MM.1S (cell line): ENCODE data around the gene CFAP99.

Experiments
- DNase-seq: peaks from one replicate; pipeline ENCODE4 v3.0.0-alpha.2; 2015
- H2AFZ ChIP-seq: fragments of 300-600 bp; sonication (generic); 2 replicates; pipeline ENCODE4 v1.6.0; 2016; ENCODE audit warnings: antibody characterized with exemption, low read length
- H3F3A ChIP-seq: fragments of 300-600 bp; sonication (generic); 2 replicates; pipeline ENCODE4 v1.6.1; 2016; ENCODE audit warnings: mild to moderate bottlenecking, antibody characterized with exemption, low read length, moderate library complexity, mixed read lengths; ENCODE audit not compliant: insufficient read depth
- H3K27ac ChIP-seq: fragments of 300-600 bp; sonication (generic); 2 replicates; pipeline ENCODE4 v1.5.1; 2016; ENCODE audit warnings: mild to moderate bottlenecking, low read length
- H3K27me3 ChIP-seq: fragments of 300-600 bp; sonication (generic); replicated peaks from 2 replicates; pipeline ENCODE4 v1.6.0; 2016; ENCODE audit warnings: low read length; ENCODE audit not compliant: insufficient read depth
- H3K36me3 ChIP-seq: fragments of 300-600 bp; sonication (generic); replicated peaks from 2 replicates; pipeline ENCODE4 v1.6.1; 2016; ENCODE audit warnings: mild to moderate bottlenecking, low read length, mixed read lengths; ENCODE audit not compliant: insufficient read depth
- H3K4me1 ChIP-seq: fragments of 300-600 bp; sonication (generic); 2 replicates; pipeline ENCODE4 v1.6.1; 2016; ENCODE audit warnings: low read length, mixed read lengths
- H3K4me2 ChIP-seq: fragments of 300-600 bp; sonication (generic); 2 replicates; pipeline ENCODE4 v1.6.0; 2016; ENCODE audit warnings: low read depth, low read length
- H3K4me3 ChIP-seq: fragments of 300-600 bp; sonication (generic); 2 replicates; pipeline ENCODE4 v1.5.1; 2016; ENCODE audit warnings: low read length, mixed read lengths
- H3K79me2 ChIP-seq: fragments of 300-600 bp; sonication (generic); 2 replicates; pipeline ENCODE4 v1.6.1; 2016; ENCODE audit warnings: mixed run types, low read length, mixed read lengths
- H3K9ac ChIP-seq: fragments of 300-600 bp; sonication (generic); 2 replicates; pipeline ENCODE4 v1.6.1; 2016; ENCODE audit warnings: low read length, mixed read lengths
- H3K9me2 ChIP-seq: fragments of 300-600 bp; sonication (generic); replicated peaks from 2 replicates; pipeline ENCODE4 v1.6.1; 2016; ENCODE audit warnings: mild to moderate bottlenecking, low read length, mixed read lengths; ENCODE audit not compliant: insufficient read depth
- H3K9me3 ChIP-seq: fragments of 300-600 bp; sonication (generic); replicated peaks from 2 replicates; pipeline ENCODE4 v1.6.1; 2016; ENCODE audit warnings: mild to moderate bottlenecking, low read length, mixed read lengths; ENCODE audit not compliant: insufficient read depth
- H4K20me1 ChIP-seq: fragments of 300-600 bp; sonication (generic); 2 replicates; pipeline ENCODE4 v1.6.1; 2016; ENCODE audit warnings: mild to moderate bottlenecking, low read length, moderate library complexity, mixed read lengths; ENCODE audit not compliant: insufficient read depth
- CTCF ChIP-seq: fragments of 300-600 bp; sonication (generic); IDR thresholded peaks from 2 replicates; pipeline ENCODE4 v1.5.1; 2016; ENCODE audit warnings: antibody characterized with exemption, low read length, mixed read lengths
- EZH2 ChIP-seq: fragments of 300-600 bp; sonication (generic); optimal IDR thresholded peaks from 2 replicates; pipeline ENCODE3; 2017; ENCODE audit warnings: low read depth, mild to moderate bottlenecking, antibody characterized with exemption, low read length, mixed read lengths
- EZH2phosphoT487 ChIP-seq: fragments of 300-600 bp; sonication (generic); IDR thresholded peaks from 2 replicates; pipeline ENCODE4 v1.6.1; 2018; ENCODE audit warnings: antibody characterized with exemption, low read length

Gene CFAP99

GRCh38 chr4:2449051-2449450, 30.3 kb downstream of the CFAP99 start:
- H3K36me3 ChIP-seq: no peaks in the 10 kb centered on the region
- H3K4me1 ChIP-seq: no peaks in the 10 kb centered on the region
- H3K79me2 ChIP-seq: no peaks in the 10 kb centered on the region
- H3K4me2 ChIP-seq: no peak overlapping the region
- no peaks in the 10 kb centered on the region for H4K20me1 ChIP-seq
- DNase-seq: no peak
- peaks cover 8% of the 10 kb centered on the region; the same call in 1 of the 2 replicates for H3K27me3 ChIP-seq
- no peak overlapping the region for H3K9ac ChIP-seq
- no peak for TF ChIP-seq EZH2
- no peak for TF ChIP-seq EZH2phosphoT487
- TF ChIP-seq CTCF: no peak
- no peak overlapping the region for H2AFZ ChIP-seq
- H3K27ac ChIP-seq: no peak overlapping the region
- H3K9me2 ChIP-seq: no peaks in the 10 kb centered on the region
- H3K4me3 ChIP-seq: no peak overlapping the region
- no peaks in the 10 kb centered on the region for H3F3A ChIP-seq
- no peaks in the 10 kb centered on the region for H3K9me3 ChIP-seq

- TF ChIP-seq CTCF (no peak), EZH2 (no peak), EZH2phosphoT487 (no peak)
- no peak overlapping the region for H3K4me2 ChIP-seq
Measured at GRCh38 chr4:2449511-2450392, 31.0 kb downstream of the CFAP99 start.

GRCh38 chr4:2450394-2451035, 31.8 kb downstream of the CFAP99 start:
- no peak overlapping the region for H3K4me2 ChIP-seq
- DNase-seq: no peak
- no peak for TF ChIP-seq EZH2
- no peak for TF ChIP-seq EZH2phosphoT487
- no peak for TF ChIP-seq CTCF
- H2AFZ ChIP-seq: no peak overlapping the region
- H3K9ac ChIP-seq: no peak overlapping the region
- no peaks in the 10 kb centered on the region for H3K36me3 ChIP-seq
- H4K20me1 ChIP-seq: no peaks in the 10 kb centered on the region
- no peaks in the 10 kb centered on the region for H3K4me1 ChIP-seq
- no peak overlapping the region for H3K4me3 ChIP-seq
- no peaks in the 10 kb centered on the region for H3K79me2 ChIP-seq
- no peaks in the 10 kb centered on the region for H3F3A ChIP-seq
- H3K27ac ChIP-seq: no peak overlapping the region
- no peaks in the 10 kb centered on the region for H3K9me3 ChIP-seq
- no peaks in the 10 kb centered on the region for H3K9me2 ChIP-seq
- H3K27me3 ChIP-seq: peaks cover 8% of the 10 kb centered on the region; the same call in 1 of the 2 replicates

More at GRCh38 chr4:2449511-2450392, 31.0 kb downstream of the CFAP99 start:
- Histone ChIP-seq H3K9me3 (no peaks in the 10 kb centered on the region), H3K27me3 (peaks cover 8% of the 10 kb centered on the region; the same call in 1 of the 2 replicates), H3K4me1 (no peaks in the 10 kb centered on the region), H3K27ac (no peak overlapping the region), H3F3A (no peaks in the 10 kb centered on the region), H2AFZ (no peak overlapping the region), H3K9me2 (no peaks in the 10 kb centered on the region), H3K36me3 (no peaks in the 10 kb centered on the region), H3K9ac (no peak overlapping the region), H4K20me1 (no peaks in the 10 kb centered on the region), H3K79me2 (no peaks in the 10 kb centered on the region), H3K4me3 (no peak overlapping the region)
- no peak for DNase-seq
